GM18951 (cell line): Measurements from ENCODE around the gene HES1.
"Not testable (repeated sequence)": the region's sequence is repeated elsewhere in the genome, so short reads cannot be mapped to it uniquely, and the experiment has no call there.

Experiments
- POLR2A ChIP-seq: IDR thresholded peaks from 4 replicates; pipeline ENCODE4 v1.6.1; 2011; ENCODE audit warnings: mild to moderate bottlenecking; ENCODE audit not compliant: insufficient read length, insufficient read depth; ENCODE audit errors: extremely low read depth
- in situ Hi-C: fragments of 300-500 bp; cut with MboI; formaldehyde crosslinking; loops from one replicate; pipeline ENCODE4 v1.12.0; 2022; ENCODE audit warnings: low sequenced_read_pairs, mixed read lengths, inconsistent platforms; ENCODE audit not compliant: unreplicated experiment

Gene HES1

GRCh38 chr3:194135806-194136518, at the start of gene HES1:
Gene HES1 (plus strand): TSS chr3:194136148. CDS start chr3:194136381, 233 bp downstream.
- in situ Hi-C loops = loop anchor here (10.0 kb wide), 1 partner anchor 179 kb away; no protein-coding TSS in a partner anchor
- peak; percentile 73 for TF ChIP-seq POLR2A

DNA sequence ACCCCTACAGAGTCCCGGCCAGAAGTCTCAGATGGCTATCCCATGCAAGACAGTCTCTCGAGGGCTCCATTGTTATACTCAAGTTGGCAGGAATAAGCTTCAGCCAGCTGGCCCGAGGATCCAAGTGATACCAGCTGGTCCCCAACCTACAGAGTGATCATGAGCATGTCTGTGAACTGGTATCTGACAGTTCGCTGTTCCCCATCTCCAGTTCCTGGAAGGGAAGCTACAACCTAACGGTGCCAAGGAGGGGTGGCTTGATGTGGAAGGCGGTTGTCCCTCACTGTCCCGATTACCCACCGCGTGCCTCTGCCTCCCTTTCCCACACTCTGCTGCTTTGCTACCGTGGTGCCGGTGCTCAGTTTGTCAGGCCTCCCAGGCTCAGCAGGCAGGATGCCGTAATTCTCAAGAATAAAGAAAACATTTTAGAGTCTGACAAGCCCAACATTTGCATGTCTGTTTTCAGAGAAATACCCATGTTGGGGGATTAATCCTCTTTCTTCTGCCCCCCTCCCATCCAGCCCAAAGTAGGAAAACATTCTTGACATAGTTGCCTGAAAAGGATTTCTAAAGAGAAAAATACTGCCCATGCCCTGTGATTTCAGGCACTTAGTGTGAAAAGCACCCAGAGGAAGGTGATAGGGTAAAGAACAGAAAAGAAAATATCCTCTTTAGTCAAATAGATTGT, 49.4 kb upstream of the HES1 start:
- in situ Hi-C loops = no loop called here
- TF ChIP-seq POLR2A = no peak

DNA sequence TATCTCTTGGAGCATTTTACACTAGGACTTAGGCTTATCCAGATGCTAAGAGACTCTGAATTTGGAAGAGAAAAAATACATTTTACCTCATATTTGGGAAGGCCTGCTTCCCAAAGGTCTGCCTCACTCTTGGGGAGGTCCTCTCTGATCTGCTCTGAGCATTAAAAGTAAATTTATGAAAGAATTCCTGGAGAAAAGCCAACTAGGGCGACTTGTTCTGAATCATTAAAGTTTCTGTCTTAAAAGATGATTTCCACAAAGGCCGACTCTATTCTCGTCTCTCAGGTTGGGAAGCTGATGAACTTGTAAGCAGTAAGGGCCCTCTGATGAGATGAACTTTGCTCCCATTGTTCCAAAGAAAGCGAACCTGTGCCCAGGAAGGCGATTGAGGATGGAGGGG, 48.7 kb upstream of the HES1 start:
- in situ Hi-C loops = no loop called here
- TF ChIP-seq POLR2A = no peak

DNA sequence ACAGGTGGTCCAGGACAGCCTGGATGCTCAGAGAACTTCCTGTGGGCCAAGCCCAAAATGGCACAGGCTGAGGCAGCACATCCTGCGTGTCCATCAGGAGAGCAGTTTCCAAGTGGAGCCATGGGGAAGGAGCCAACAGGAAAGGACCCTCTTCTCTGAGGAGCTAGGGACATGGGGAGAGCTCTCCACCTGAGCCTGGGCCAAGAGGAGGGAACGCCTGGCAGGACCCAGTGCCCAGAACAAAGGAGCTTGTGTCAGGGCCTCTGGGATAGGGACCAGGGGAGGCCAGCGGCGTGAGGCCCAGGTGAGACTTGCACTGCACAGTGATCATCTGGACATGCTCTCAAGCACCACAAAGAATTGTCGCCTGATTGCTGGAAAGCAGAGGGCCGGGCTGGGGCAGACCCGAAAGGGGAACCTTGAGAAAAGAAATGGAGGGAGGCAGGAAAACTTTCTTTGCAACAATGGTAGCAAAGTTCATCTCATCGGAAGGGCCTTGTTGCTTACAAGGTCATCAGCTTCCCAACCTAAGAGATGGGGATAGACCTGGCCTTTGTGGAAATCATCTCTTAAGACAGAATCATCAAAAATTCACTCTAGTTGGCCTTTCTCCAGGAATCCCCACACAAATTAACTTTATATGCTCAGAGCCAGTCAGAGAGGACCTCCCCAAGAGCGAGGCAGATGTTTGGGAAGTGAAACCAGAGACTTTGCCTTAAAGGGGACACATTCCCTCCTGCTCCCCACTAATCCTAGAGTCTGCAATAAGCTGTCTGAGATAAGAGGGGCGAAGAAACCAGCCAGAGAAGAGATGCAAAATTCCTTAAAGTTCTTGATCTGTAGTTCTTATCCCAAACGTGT, 47.7 kb upstream of the HES1 start:
- TF ChIP-seq POLR2A = no peak
- in situ Hi-C loops = no loop called here

DNA sequence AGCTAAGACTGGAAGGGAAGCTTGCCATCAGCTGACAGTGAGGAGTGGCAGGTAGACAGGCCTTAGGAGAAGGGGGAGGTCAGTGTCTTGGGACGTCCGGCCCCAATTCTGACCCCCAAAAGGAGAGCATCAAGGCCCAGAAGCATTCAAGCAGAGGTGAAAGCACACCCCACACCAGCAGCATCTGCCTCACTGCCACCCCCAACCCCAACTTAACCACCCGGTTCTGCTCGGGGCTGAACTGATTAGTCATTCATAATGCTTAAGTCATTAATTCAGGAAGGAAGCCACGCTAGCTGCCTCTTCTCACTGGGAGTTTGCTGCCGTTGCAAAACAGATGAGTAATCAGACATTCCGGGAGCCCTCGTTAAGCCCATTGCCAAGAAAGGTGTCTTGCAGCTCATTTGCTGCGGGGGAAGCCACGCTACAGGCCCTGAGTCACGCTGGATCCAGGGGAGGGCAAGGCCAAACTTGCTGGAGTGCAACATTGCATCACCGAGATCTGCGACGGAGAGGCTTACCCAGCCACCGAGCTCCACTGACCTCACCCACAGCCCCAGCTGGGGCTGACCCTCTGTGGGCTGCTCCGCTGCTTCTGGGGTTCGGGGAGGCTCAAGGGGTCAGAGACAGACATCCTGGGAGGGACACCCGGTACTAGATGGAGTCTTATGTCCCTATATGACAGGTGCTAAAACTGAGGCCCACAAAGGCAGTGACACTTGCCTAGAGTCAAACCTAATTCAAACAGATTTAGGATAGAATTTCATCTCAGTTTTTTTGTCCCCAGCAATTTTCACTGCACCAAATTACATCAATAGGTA, 46.4 kb upstream of the HES1 start:
- in situ Hi-C loops = no loop called here
- no peak for TF ChIP-seq POLR2A

DNA sequence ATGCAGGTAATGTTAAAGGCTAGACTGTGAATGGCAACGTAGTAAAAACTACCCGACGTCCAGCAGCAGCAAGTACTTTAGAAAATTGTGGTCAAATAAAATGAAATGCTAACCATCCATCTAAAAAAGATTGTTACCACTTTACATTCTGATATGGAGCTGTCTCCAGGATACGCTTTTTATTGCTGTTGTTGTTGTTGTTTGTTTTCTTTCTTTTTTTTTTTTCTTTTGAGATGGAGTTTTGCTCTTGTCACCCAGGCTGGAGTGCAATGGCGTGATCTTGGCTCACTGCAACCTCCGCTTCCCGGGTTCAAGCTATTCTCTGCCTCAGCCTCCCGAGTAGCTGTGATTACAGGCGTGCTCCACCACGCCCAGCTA, 45.8 kb upstream of the HES1 start:
- in situ Hi-C loops = not testable (repeated sequence)

DNA sequence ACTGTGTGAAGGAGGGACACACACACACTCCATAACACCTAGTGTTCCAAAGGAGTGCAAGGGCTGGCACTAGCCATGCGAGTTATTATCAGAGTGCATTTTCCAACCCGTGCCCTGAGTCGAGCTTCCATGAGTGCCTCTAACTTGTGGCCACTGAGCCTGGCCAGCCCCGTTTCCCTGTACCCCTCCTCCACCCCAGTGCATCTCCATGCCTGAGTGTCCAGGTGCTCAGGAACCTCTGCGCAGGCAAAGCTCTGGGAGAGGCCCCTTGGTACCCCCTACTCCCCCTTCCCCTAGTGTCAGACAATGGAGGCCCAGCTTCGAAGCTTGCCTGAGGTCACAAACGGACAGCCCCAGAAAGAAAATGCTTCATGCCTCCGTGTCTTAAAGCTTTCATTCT, 45.2 kb upstream of the HES1 start:
- in situ Hi-C loops = no loop called here
- TF ChIP-seq POLR2A = no peak

GRCh38 chr3:194091141-194091540, 44.8 kb upstream of the HES1 start:
- no peak for TF ChIP-seq POLR2A
- in situ Hi-C loops = no loop called here

DNA sequence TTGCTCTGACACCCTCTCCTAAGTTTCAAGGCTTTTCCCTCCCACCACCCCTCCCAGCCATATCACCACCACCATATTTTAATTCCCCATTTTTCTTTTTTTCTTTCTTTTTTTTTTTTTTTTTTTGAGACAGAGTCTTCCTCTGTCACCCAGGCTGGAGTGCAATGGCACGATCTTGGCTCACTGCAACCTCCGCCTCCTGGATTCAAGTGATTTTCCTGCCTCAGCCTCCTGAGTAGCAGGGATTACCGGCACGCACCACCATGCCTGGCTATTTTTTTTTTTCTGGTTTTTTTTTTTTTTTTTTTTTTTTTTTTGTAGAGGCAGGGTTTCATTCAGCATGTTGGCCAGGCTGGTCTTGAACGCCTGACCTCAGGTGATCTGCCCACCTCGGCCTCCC, 44.1 kb upstream of the HES1 start:
- in situ Hi-C loops = not testable (repeated sequence)

DNA sequence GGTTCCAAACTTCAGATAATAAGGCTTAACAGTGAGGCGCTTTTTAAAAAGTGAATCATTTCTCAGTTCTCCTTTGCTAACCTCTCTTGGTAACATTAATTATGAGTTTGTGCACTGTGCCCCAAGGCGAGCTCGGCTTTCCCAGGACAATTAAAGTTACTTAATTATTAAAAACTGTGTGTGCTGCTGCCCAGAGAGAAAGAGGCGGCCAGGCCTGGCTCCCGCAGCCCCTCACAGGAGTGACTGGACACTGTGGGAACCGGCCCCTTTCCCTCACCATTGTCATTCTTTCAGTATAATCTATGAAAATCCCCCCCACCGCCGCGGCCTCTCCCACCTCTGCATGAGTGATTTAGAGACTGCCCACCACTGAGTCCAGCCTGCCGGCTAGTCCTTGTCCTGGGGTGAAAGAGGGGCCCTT, 43.1 kb upstream of the HES1 start:
- in situ Hi-C loops = no loop called here

GRCh38 chr3:194093842-194094241, 42.1 kb upstream of the HES1 start:
- in situ Hi-C loops = no loop called here
- TF ChIP-seq POLR2A = no peak

More for the DNA sequence above, 43.1 kb upstream of the HES1 start:
- TF ChIP-seq POLR2A = no peak

GRCh38 chr3:194095464-194095863, 40.5 kb upstream of the HES1 start:
- no peak for TF ChIP-seq POLR2A
- in situ Hi-C loops = no loop called here

GRCh38 chr3:194095902-194096301, 40.0 kb upstream of the HES1 start:
- in situ Hi-C loops = no loop called here
- TF ChIP-seq POLR2A = no peak
